Naive B cell (primary cell): ENCODE results near the gene MAPK8IP3. TPM values are rescaled to one million over a fixed set of nuclear protein-coding genes. Genes with fewer than 3 reads are reported as not detected.
A peak's percentile ranks its signal among the peaks of the same experiment; 100 is the strongest.

Experiments
- ATAC-seq, 2 donors: fragments of 150-1000 bp; cut with Tn5 transposase; 2 replicates each; pipeline ENCODE4 v1.10.0; 2021; ENCODE audit warnings: low read depth in 2 of 2, mild to moderate bottlenecking in 2 of 2, moderate library complexity in 2 of 2
- DNase-seq: peaks from one replicate; pipeline ENCODE4 v3.0.0; 2022
- H3K27ac Mint-ChIP-seq, 6 donors: one replicate each; pipeline ENCODE4 v1.8.0; 2020 to 2022; ENCODE audit warnings: mild to moderate bottlenecking in 6 of 6, mixed read lengths in 6 of 6, moderate library complexity in 5 of 6, inconsistent platforms in 2 of 6
- H3K27me3 Mint-ChIP-seq, 3 donors: one replicate each; pipeline ENCODE4 v1.8.0; 2021 to 2022; ENCODE audit warnings: mixed read lengths in 3 of 3, mild to moderate bottlenecking in 1 of 3
- H3K36me3 Mint-ChIP-seq, 2 donors: one replicate each; pipeline ENCODE4 v1.8.0; 2020 to 2022; ENCODE audit warnings: mixed read lengths in 2 of 2, inconsistent platforms in 1 of 2, mild to moderate bottlenecking in 1 of 2
- H3K4me1 Mint-ChIP-seq, 3 donors: one replicate each; pipeline ENCODE4 v1.8.0; 2020 to 2022; ENCODE audit warnings: mixed read lengths in 3 of 3, inconsistent platforms in 1 of 3, mild to moderate bottlenecking in 1 of 3, moderate library complexity in 1 of 3
- H3K4me3 Mint-ChIP-seq, 8 donors: one replicate each; pipeline ENCODE4 v1.8.0; 2020 to 2022; ENCODE audit warnings: mild to moderate bottlenecking in 8 of 8, mixed read lengths in 8 of 8, moderate library complexity in 8 of 8, inconsistent platforms in 2 of 8
- H3K9me3 Mint-ChIP-seq, 7 donors: one replicate each; pipeline ENCODE4 v1.8.0; 2020 to 2022; ENCODE audit warnings: mixed read lengths in 7 of 7, mild to moderate bottlenecking in 5 of 7, inconsistent platforms in 2 of 7, moderate library complexity in 1 of 7
- polyA plus RNA-seq, 6 donors: library from polyadenylated mRNA; unstranded; fragments of 300-500 nt; fragmentation: Illumina TruSeq; gene quantifications; one replicate each; pipeline ENCODE4 v1.2.3, GENCODE V29; 2021; ENCODE audit warnings: low read depth in 6 of 6

Gene MAPK8IP3
- polyA plus RNA-seq, 6 donors from 2014 or later = 1.2 to 10.1 (median 2.2) TPM

GRCh38 chr16:1767116-1767994 lies 61.4 kb downstream of the MAPK8IP3 start:
- Mint-ChIP-seq H3K27ac (peak overlapping the region in 1 of 6 donors; percentile 91), H3K27me3 (no peaks in the 10 kb centered on the region), H3K4me1 (peaks cover 12 to 18% (median 14%) of the 10 kb centered on the region in 3 donors), H3K4me3 (peak overlapping the region in 1 of 8 donors; percentile 43), H3K36me3 (no peaks in the 10 kb centered on the region), H3K9me3 (no peaks in the 10 kb centered on the region)
- no peak for DNase-seq
- ATAC-seq = no peak

- H3K36me3 Mint-ChIP-seq = no peaks in the 10 kb centered on the region
- peaks cover 14 to 18% (median 16%) of the 10 kb centered on the region in 3 donors for H3K4me1 Mint-ChIP-seq
- no peak for DNase-seq
- H3K4me3 Mint-ChIP-seq = no peak overlapping the region
- peak overlapping the region in 2 of 6 donors; percentile 87 to 91 for H3K27ac Mint-ChIP-seq
- no peaks in the 10 kb centered on the region for H3K9me3 Mint-ChIP-seq
- ATAC-seq = no peak
- no peaks in the 10 kb centered on the region for H3K27me3 Mint-ChIP-seq
Observed at GRCh38 chr16:1768061-1768766, 62.2 kb downstream of the MAPK8IP3 start.

- peak overlapping the region in 1 of 6 donors; percentile 91 for H3K27ac Mint-ChIP-seq
- ATAC-seq (no peak), DNase-seq (no peak)
- H3K4me3 Mint-ChIP-seq = peak overlapping the region in 4 of 8 donors; percentile 12 to 92 (median 45)
- H3K27me3 Mint-ChIP-seq = no peaks in the 10 kb centered on the region
- no peaks in the 10 kb centered on the region for H3K9me3 Mint-ChIP-seq
- H3K36me3 Mint-ChIP-seq = no peaks in the 10 kb centered on the region
- H3K4me1 Mint-ChIP-seq = peaks cover 16 to 20% (median 18%) of the 10 kb centered on the region in 3 donors
Observed at GRCh38 chr16:1768767-1769401, 62.9 kb downstream of the MAPK8IP3 start.

- H3K4me3 Mint-ChIP-seq = peak overlapping the region; percentile 12 to 97 (median 83)
- H3K27me3 Mint-ChIP-seq = no peaks in the 10 kb centered on the region
- peaks cover 17 to 22% (median 21%) of the 10 kb centered on the region in 3 donors for H3K4me1 Mint-ChIP-seq
- no peaks in the 10 kb centered on the region for H3K36me3 Mint-ChIP-seq
- no peak for DNase-seq
- H3K27ac Mint-ChIP-seq = peak overlapping the region in 3 of 6 donors; percentile 66 to 91 (median 80)
- H3K9me3 Mint-ChIP-seq = no peaks in the 10 kb centered on the region
- ATAC-seq = no peak
Observed at GRCh38 chr16:1769402-1770300, 63.7 kb downstream of the MAPK8IP3 start.

GRCh38 chr16:1770328-1771187 lies 64.6 kb downstream of the MAPK8IP3 start:
- Mint-ChIP-seq H3K36me3 (no peaks in the 10 kb centered on the region), H3K4me1 (peaks cover 21 to 22% (median 21%) of the 10 kb centered on the region in 3 donors), H3K27me3 (no peaks in the 10 kb centered on the region), H3K4me3 (peak overlapping the region; percentile 57 to 97 (median 83)), H3K27ac (peak overlapping the region in 5 of 6 donors; percentile 19 to 91 (median 66)), H3K9me3 (no peaks in the 10 kb centered on the region)
- peak; percentile 47 for DNase-seq
- ATAC-seq = peak; percentile 43 to 54

- Mint-ChIP-seq H3K4me3 (peak within 1 kb of the TSS; percentile 92 to 97 (median 94)), H3K4me1 (peaks cover 21 to 22% (median 21%) of the 10 kb centered on the region in 3 donors), H3K9me3 (no peaks in the 10 kb centered on the region), H3K36me3 (no peaks in the 10 kb centered on the region), H3K27ac (peak within 1 kb of the TSS; percentile 60 to 98 (median 92)), H3K27me3 (no peaks in the 10 kb centered on the region)
- DNase-seq = peak; percentile 65
- peak; percentile 45 for ATAC-seq
Observed at GRCh38 chr16:1771188-1771863, 65.3 kb downstream of the MAPK8IP3 start, which contains the start of gene NME3. TSS of gene NME3 (minus strand) at chr16:1771543. CDS start at chr16:1771534, 9 bp downstream.

- no peak for DNase-seq
- Mint-ChIP-seq H3K4me3 (peak overlapping the region; percentile 92 to 97 (median 94)), H3K27ac (peak overlapping the region; percentile 60 to 98 (median 92)), H3K9me3 (no peaks in the 10 kb centered on the region), H3K36me3 (no peaks in the 10 kb centered on the region), H3K4me1 (peaks cover 21 to 22% (median 21%) of the 10 kb centered on the region in 3 donors), H3K27me3 (no peaks in the 10 kb centered on the region)
- no peak for ATAC-seq
Observed at GRCh38 chr16:1771864-1772361, 65.9 kb downstream of the MAPK8IP3 start.

GRCh38 chr16:1772362-1772907 lies 66.4 kb downstream of the MAPK8IP3 start, which contains the start of gene EME2:
TSS of gene EME2 (plus strand) at chr16:1772810. CDS start at chr16:1773228, 418 bp downstream.
- no peaks in the 10 kb centered on the region for H3K9me3 Mint-ChIP-seq
- no peaks in the 10 kb centered on the region for H3K27me3 Mint-ChIP-seq
- DNase-seq (peak; percentile 10), ATAC-seq (peak; percentile 6 to 21)
- H3K4me3 Mint-ChIP-seq = peak within 1 kb of the TSS; percentile 92 to 97 (median 94)
- peak within 1 kb of the TSS; percentile 80 to 98 (median 92) for H3K27ac Mint-ChIP-seq
- H3K4me1 Mint-ChIP-seq = peaks cover 21 to 22% (median 21%) of the 10 kb centered on the region in 3 donors
- H3K36me3 Mint-ChIP-seq = no peaks in the 10 kb centered on the region

GRCh38 chr16:1772908-1773702 lies 67.1 kb downstream of the MAPK8IP3 start, which contains the start of gene MRPS34:
TSS of gene MRPS34 (minus strand) at chr16:1773134. CDS start at chr16:1773119, 15 bp downstream.
- Mint-ChIP-seq H3K9me3 (no peaks in the 10 kb centered on the region), H3K4me1 (peaks cover 21 to 22% (median 21%) of the 10 kb centered on the region in 3 donors), H3K27ac (peak within 1 kb of the TSS; percentile 80 to 98 (median 92)), H3K27me3 (no peaks in the 10 kb centered on the region), H3K36me3 (no peaks in the 10 kb centered on the region), H3K4me3 (peak within 1 kb of the TSS; percentile 92 to 97 (median 94))
- peak; percentile 74 for DNase-seq
- peak; percentile 62 to 66 for ATAC-seq
